ENCODE results near the gene ZMPSTE24.

The ZMPSTE24 gene

GRCh38 chr1:40243351-40243750 is 14.7 kb upstream of the ZMPSTE24 start:
- WGBS = 92% methylated on average over 2 of the region's 2 CpGs

DNA sequence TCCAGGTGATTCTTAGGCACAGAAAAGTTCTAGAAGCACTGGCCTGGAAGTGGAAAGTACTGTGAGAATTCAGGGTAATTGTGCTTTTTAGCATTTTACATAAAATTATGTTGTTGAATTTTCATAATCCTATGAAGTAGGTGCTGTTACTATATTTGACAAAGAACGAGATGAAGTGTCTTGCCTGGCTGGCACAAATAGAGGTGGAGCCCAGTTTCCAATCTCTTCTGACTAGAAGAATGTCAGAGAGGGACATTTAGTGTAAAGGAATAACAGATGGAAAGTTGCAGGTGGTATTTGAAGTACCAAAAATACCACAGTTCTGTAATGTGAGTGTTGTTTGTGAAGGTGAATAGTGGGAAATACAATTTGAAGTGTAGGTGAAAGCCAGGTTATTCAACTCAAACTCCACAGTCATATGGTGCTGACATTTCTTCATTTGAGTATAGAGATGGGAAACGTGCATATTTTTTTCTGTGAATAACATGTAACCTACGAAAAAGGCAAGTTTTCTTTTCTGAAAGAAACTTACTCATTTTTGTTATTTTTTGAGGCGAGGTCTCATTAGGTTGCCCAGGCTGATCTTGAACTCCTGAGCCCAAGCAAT is 13.8 kb upstream of the ZMPSTE24 start:
- H3K27me3 ChIP-seq (ENCODE audit: insufficient read depth, low read length) = no peaks in the 10 kb centered on the region
- no peak overlapping the region for H3K27ac ChIP-seq (ENCODE audit: low read depth, low read length)
- H3K36me3 ChIP-seq (ENCODE audit: insufficient read depth, low read length) = peaks cover 9% of the 10 kb centered on the region
- no peaks in the 10 kb centered on the region for H3K9me3 ChIP-seq (ENCODE audit: insufficient read depth, low read depth, low read length)
- no peaks in the 10 kb centered on the region for H3K4me1 ChIP-seq (ENCODE audit: insufficient read depth, low read length)
- no peak overlapping the region for H3K4me3 ChIP-seq (ENCODE audit: low read length)
- 94% methylated on average over 4 of the region's 4 CpGs for WGBS
- H3K9ac ChIP-seq (ENCODE audit: low read depth, low read length) = no peak overlapping the region

More at GRCh38 chr1:40243351-40243750, 14.7 kb upstream of the ZMPSTE24 start:
- Histone ChIP-seq H3K27ac (ENCODE audit: low read depth, low read length) (no peak overlapping the region), H3K36me3 (ENCODE audit: insufficient read depth, low read length) (peaks cover 18% of the 10 kb centered on the region), H3K27me3 (ENCODE audit: insufficient read depth, low read length) (no peaks in the 10 kb centered on the region), H3K4me3 (ENCODE audit: low read length) (no peak overlapping the region), H3K9me3 (ENCODE audit: insufficient read depth, low read depth, low read length) (no peaks in the 10 kb centered on the region), H3K4me1 (ENCODE audit: insufficient read depth, low read length) (no peaks in the 10 kb centered on the region), H3K9ac (ENCODE audit: low read depth, low read length) (no peak overlapping the region)

GRCh38 chr1:40245686-40246085 is 12.3 kb upstream of the ZMPSTE24 start:
- 91% methylated on average over 3 of the region's 3 CpGs for WGBS
- Histone ChIP-seq H3K4me1 (ENCODE audit: insufficient read depth, low read length) (no peaks in the 10 kb centered on the region), H3K36me3 (ENCODE audit: insufficient read depth, low read length) (no peaks in the 10 kb centered on the region)

GRCh38 chr1:40247655-40248054 is 10.4 kb upstream of the ZMPSTE24 start, which contains the start of gene TMCO2:
TMCO2 (plus strand) TSS chr1:40247937; CDS start chr1:40247994, 57 bp downstream.
- no peaks in the 10 kb centered on the region for H3K36me3 ChIP-seq (ENCODE audit: insufficient read depth, low read length)
- H3K4me3 ChIP-seq (ENCODE audit: low read length) = no peak within 1 kb of the TSS
- no peak within 1 kb of the TSS for H3K9ac ChIP-seq (ENCODE audit: low read depth, low read length)
- 90% methylated on average over 1 of the region's 1 CpG for WGBS
- H3K4me1 ChIP-seq (ENCODE audit: insufficient read depth, low read length) = no peaks in the 10 kb centered on the region
- no peaks in the 10 kb centered on the region for H3K9me3 ChIP-seq (ENCODE audit: insufficient read depth, low read depth, low read length)
- no peaks in the 10 kb centered on the region for H3K27me3 ChIP-seq (ENCODE audit: insufficient read depth, low read length)
- no peak within 1 kb of the TSS for H3K27ac ChIP-seq (ENCODE audit: low read depth, low read length)

More at GRCh38 chr1:40245686-40246085, 12.3 kb upstream of the ZMPSTE24 start:
- no peak overlapping the region for H3K4me3 ChIP-seq (ENCODE audit: low read length)
- no peak overlapping the region for H3K9ac ChIP-seq (ENCODE audit: low read depth, low read length)
- no peaks in the 10 kb centered on the region for H3K9me3 ChIP-seq (ENCODE audit: insufficient read depth, low read depth, low read length)
- no peak overlapping the region for H3K27ac ChIP-seq (ENCODE audit: low read depth, low read length)
- no peaks in the 10 kb centered on the region for H3K27me3 ChIP-seq (ENCODE audit: insufficient read depth, low read length)

- H3K9me3 ChIP-seq (ENCODE audit: insufficient read depth, low read depth, low read length) = no peaks in the 10 kb centered on the region
- H3K4me1 ChIP-seq (ENCODE audit: insufficient read depth, low read length) = no peaks in the 10 kb centered on the region
- H3K4me3 ChIP-seq (ENCODE audit: low read length) = no peak overlapping the region
- no peaks in the 10 kb centered on the region for H3K27me3 ChIP-seq (ENCODE audit: insufficient read depth, low read length)
- H3K36me3 ChIP-seq (ENCODE audit: insufficient read depth, low read length) = no peaks in the 10 kb centered on the region
- H3K9ac ChIP-seq (ENCODE audit: low read depth, low read length) = no peak overlapping the region
- no peak overlapping the region for H3K27ac ChIP-seq (ENCODE audit: low read depth, low read length)
These were observed 9.6 kb upstream of the ZMPSTE24 start for GRCh38 chr1:40248412-40248811.

DNA sequence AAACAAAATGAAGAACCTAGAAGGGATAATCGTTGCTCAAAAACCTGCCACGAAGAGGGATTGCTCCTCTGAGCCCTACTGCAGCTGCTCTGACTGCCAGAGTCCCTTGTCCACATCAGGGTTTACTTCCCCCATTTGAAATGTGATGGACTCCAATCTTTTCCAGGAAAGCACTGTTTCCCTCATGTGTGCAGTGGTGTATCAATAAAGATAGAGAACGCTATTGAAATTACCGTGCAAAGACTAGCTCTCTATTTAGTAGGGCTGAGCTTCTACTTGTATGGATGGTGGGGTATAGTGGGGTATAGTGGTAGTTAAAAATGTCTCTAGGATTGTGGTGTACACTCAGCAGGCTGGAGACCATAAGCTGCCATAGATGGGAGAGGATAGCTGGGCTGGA is 6.6 kb upstream of the ZMPSTE24 start:
- WGBS = 93% methylated on average over 4 of the region's 4 CpGs
- H3K9me3 ChIP-seq (ENCODE audit: insufficient read depth, low read depth, low read length) = no peaks in the 10 kb centered on the region
- no peaks in the 10 kb centered on the region for H3K36me3 ChIP-seq (ENCODE audit: insufficient read depth, low read length)
- H3K27ac ChIP-seq (ENCODE audit: low read depth, low read length) = no peak overlapping the region
- peaks cover 1% of the 10 kb centered on the region; the same call in 1 of the 2 replicates for H3K4me1 ChIP-seq (ENCODE audit: insufficient read depth, low read length)
- no peaks in the 10 kb centered on the region for H3K27me3 ChIP-seq (ENCODE audit: insufficient read depth, low read length)
- no peak overlapping the region for H3K9ac ChIP-seq (ENCODE audit: low read depth, low read length)
- no peak overlapping the region for H3K4me3 ChIP-seq (ENCODE audit: low read length)

GRCh38 chr1:40252601-40253000 is 5.4 kb upstream of the ZMPSTE24 start:
- Histone ChIP-seq H3K4me1 (ENCODE audit: insufficient read depth, low read length) (peaks cover 6% of the 10 kb centered on the region; the same call in 1 of the 2 replicates), H3K4me3 (ENCODE audit: low read length) (no peak overlapping the region), H3K36me3 (ENCODE audit: insufficient read depth, low read length) (no peaks in the 10 kb centered on the region), H3K27me3 (ENCODE audit: insufficient read depth, low read length) (no peaks in the 10 kb centered on the region), H3K9me3 (ENCODE audit: insufficient read depth, low read depth, low read length) (no peaks in the 10 kb centered on the region), H3K27ac (ENCODE audit: low read depth, low read length) (no peak overlapping the region), H3K9ac (ENCODE audit: low read depth, low read length) (no peak overlapping the region)
- 81% methylated on average over 2 of the region's 2 CpGs for WGBS

- Histone ChIP-seq H3K9me3 (ENCODE audit: insufficient read depth, low read depth, low read length) (no peaks in the 10 kb centered on the region), H3K27ac (ENCODE audit: low read depth, low read length) (no peak overlapping the region), H3K9ac (ENCODE audit: low read depth, low read length) (no peak overlapping the region), H3K27me3 (ENCODE audit: insufficient read depth, low read length) (no peaks in the 10 kb centered on the region), H3K4me1 (ENCODE audit: insufficient read depth, low read length) (peaks cover 6% of the 10 kb centered on the region; the same call in 1 of the 2 replicates), H3K4me3 (ENCODE audit: low read length) (no peak overlapping the region), H3K36me3 (ENCODE audit: insufficient read depth, low read length) (peaks cover 9% of the 10 kb centered on the region)
These were observed 2.8 kb upstream of the ZMPSTE24 start for GRCh38 chr1:40255231-40255630.

GRCh38 chr1:40256401-40257084 is 1.5 kb upstream of the ZMPSTE24 start:
- 80% methylated on average over 2 of the region's 6 CpGs for WGBS
- H3K9me3 ChIP-seq (ENCODE audit: insufficient read depth, low read depth, low read length) = no peaks in the 10 kb centered on the region
- H3K4me3 ChIP-seq (ENCODE audit: low read length) = peak overlapping the region; percentile 84
- no peaks in the 10 kb centered on the region for H3K27me3 ChIP-seq (ENCODE audit: insufficient read depth, low read length)
- H3K36me3 ChIP-seq (ENCODE audit: insufficient read depth, low read length) = peaks cover 23% of the 10 kb centered on the region
- H3K4me1 ChIP-seq (ENCODE audit: insufficient read depth, low read length) = peaks cover 6% of the 10 kb centered on the region; the same call in 1 of the 2 replicates
- H3K9ac ChIP-seq (ENCODE audit: low read depth, low read length) = peak overlapping the region; percentile 95; the same call in 1 of the 2 replicates
- no peak overlapping the region; the same call in 1 of the 2 replicates for H3K27ac ChIP-seq (ENCODE audit: low read depth, low read length)

DNA sequence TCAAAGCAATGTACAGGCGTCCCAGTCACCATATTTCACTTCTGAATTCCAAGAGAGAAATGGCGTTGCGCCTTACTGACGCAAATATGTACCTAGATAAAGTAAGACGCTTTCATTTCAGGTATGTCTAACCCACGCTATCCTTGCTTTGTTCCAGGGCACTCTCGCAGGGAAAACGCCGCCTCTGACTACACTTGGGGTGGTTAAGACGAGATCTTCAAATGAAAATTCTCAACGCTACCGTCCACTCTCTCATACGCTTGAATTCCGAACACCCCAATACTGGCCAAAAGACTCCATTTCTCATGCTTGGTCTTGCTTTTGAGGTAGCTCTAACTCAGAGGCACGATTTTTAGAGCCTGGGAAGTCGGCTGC is 736 bp upstream of the ZMPSTE24 start:
- Histone ChIP-seq H3K9ac (ENCODE audit: low read depth, low read length) (peak overlapping the region; percentile 95), H3K27ac (ENCODE audit: low read depth, low read length) (peak overlapping the region; percentile 97), H3K4me1 (ENCODE audit: insufficient read depth, low read length) (peaks cover 6% of the 10 kb centered on the region; the same call in 1 of the 2 replicates), H3K9me3 (ENCODE audit: insufficient read depth, low read depth, low read length) (no peaks in the 10 kb centered on the region), H3K4me3 (ENCODE audit: low read length) (peak overlapping the region; percentile 84), H3K36me3 (ENCODE audit: insufficient read depth, low read length) (peaks cover 30% of the 10 kb centered on the region), H3K27me3 (ENCODE audit: insufficient read depth, low read length) (no peaks in the 10 kb centered on the region)
- under 1% methylated on average over 16 of the region's 16 CpGs for WGBS

- Histone ChIP-seq H3K9me3 (ENCODE audit: insufficient read depth, low read depth, low read length) (no peaks in the 10 kb centered on the region), H3K4me1 (ENCODE audit: insufficient read depth, low read length) (peaks cover 6% of the 10 kb centered on the region; the same call in 1 of the 2 replicates), H3K9ac (ENCODE audit: low read depth, low read length) (peak overlapping the region; percentile 95), H3K27ac (ENCODE audit: low read depth, low read length) (peak overlapping the region; percentile 86), H3K4me3 (ENCODE audit: low read length) (peak overlapping the region; percentile 84), H3K27me3 (ENCODE audit: insufficient read depth, low read length) (no peaks in the 10 kb centered on the region), H3K36me3 (ENCODE audit: insufficient read depth, low read length) (peaks cover 41% of the 10 kb centered on the region)
- WGBS = under 1% methylated on average over 10 of the region's 10 CpGs
These were observed 371 bp downstream of the ZMPSTE24 start for GRCh38 chr1:40258445-40258769.

Measured in HUES64 (cell line).